Stomach smooth muscle (tissue), 2 donors: ENCODE measurements around the gene MYBPHL.

Experiments
- H3K27ac ChIP-seq: one replicate; pipeline ENCODE4 v1.7.0; 2013; ENCODE audit warnings: mild to moderate bottlenecking, low read length, inconsistent platforms
- H3K27me3 ChIP-seq, 2 donors: one replicate each; pipeline ENCODE4 v1.7.0; 2013; ENCODE audit warnings: low read length in 2 of 2; ENCODE audit not compliant: insufficient read depth in 2 of 2, control insufficient read depth in 1 of 2
- H3K36me3 ChIP-seq, 2 donors: one replicate each; pipeline ENCODE4 v1.7.0; 2013; ENCODE audit warnings: low read length in 2 of 2; ENCODE audit not compliant: control insufficient read depth in 2 of 2, insufficient read depth in 2 of 2
- H3K4me1 ChIP-seq: one replicate; pipeline ENCODE4 v1.7.0; 2013; ENCODE audit warnings: low read length; ENCODE audit not compliant: control insufficient read depth, insufficient read depth
- H3K4me3 ChIP-seq, 2 donors: one replicate each; pipeline ENCODE4 v1.7.0; 2013; ENCODE audit warnings: low read length in 2 of 2
- H3K9ac ChIP-seq, 2 donors: one replicate each; pipeline ENCODE4 v1.7.0; 2013; ENCODE audit warnings: low read length in 2 of 2, mild to moderate bottlenecking in 1 of 2
- H3K9me3 ChIP-seq, 2 donors: one replicate each; pipeline ENCODE4 v1.7.0; 2013; ENCODE audit warnings: low read length in 2 of 2; ENCODE audit not compliant: control insufficient read depth in 2 of 2
- donor health status: healthy.
- donor health status: Pancreatic carcinoma.

Gene MYBPHL

GRCh38 chr1:109262231-109263055 is 44.4 kb downstream of the MYBPHL start:
- Histone ChIP-seq H3K27ac (no peak overlapping the region), H3K9me3 (no peaks in the 10 kb centered on the region), H3K4me3 (no peak overlapping the region), H3K27me3 (no peaks in the 10 kb centered on the region), H3K9ac (no peak overlapping the region), H3K36me3 (peaks cover 3 to 26% of the 10 kb centered on the region in 2 donors), H3K4me1 (peaks cover 3% of the 10 kb centered on the region)

DNA sequence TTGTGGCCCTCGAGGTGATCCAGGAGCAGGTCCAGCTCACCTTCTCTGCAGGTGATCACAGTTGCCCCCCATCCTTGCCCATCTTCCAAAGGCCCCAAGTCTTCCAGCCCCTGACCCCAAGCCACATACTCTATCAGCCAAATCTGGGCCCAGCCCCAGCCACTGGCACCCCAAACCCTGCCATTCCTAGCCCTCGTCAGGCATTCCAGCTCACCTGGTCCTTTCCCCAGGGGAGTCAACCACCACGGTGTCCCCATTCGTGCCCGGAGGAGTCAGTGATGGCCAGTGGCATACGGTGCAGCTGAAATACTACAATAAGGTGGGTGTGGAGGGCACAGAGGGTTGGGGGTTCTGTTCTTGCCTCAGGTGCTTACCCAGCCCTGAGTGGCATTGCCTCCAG is 45.2 kb downstream of the MYBPHL start:
- Histone ChIP-seq H3K27ac (no peak overlapping the region), H3K36me3 (peaks cover 3 to 26% of the 10 kb centered on the region in 2 donors), H3K4me1 (peaks cover 3% of the 10 kb centered on the region), H3K9me3 (no peaks in the 10 kb centered on the region), H3K27me3 (no peaks in the 10 kb centered on the region), H3K9ac (no peak overlapping the region), H3K4me3 (no peak overlapping the region)

- H3K9ac ChIP-seq, result no peak overlapping the region
- H3K4me3 ChIP-seq, result no peak overlapping the region
- H3K27me3 ChIP-seq, result no peaks in the 10 kb centered on the region
- no peaks in the 10 kb centered on the region for H3K9me3 ChIP-seq
- H3K27ac ChIP-seq, result no peak overlapping the region
- H3K36me3 ChIP-seq, result peaks cover 3 to 26% of the 10 kb centered on the region in 2 donors
- peaks cover 3% of the 10 kb centered on the region for H3K4me1 ChIP-seq
Observed at GRCh38 chr1:109261006-109261405, 45.8 kb downstream of the MYBPHL start.

DNA sequence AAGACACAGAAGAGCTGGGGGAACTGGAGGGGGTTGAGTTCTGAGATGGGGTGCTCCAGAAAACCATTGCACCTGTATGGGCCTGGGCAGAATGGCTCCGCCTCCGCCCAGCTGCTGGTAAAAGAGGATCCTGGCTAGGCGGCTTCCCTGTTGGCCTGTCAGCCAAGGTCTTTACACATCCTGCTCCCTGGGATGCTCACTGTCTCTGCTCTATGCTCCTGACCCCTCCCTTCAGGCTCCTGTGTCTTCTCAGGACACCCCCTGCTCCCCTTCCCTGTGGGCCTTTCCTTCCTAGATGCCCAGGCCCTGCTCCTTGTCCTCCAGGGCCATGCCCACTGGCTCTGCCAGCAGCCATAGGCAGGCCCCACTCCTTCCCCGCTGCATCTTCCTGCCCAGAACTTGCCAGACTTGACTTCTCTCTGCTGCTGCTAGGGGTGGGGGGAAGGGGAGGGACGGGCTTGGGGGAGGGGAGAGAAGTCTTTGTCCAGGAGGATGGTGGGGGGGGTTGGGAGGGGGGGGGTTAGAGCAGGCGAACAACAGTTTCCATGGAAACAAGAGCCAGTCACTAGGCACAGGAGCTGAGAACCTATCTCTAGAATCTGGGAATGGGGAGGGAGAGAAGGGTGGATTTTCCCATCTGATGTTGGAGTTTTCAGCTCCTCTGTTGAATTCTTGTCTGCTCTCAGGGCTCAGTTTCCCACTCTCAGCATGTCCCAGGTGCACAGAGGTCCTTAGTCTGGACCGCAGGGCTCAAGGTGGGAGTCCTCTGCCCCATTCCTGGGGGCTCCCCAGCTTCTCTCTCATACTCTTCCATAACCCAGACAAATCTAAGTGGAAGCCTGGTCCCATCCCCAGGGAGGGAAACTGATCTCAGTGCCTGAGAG is 46.9 kb downstream of the MYBPHL start:
- H3K36me3 ChIP-seq, result peaks cover 3 to 25% of the 10 kb centered on the region in 2 donors
- H3K9me3 ChIP-seq, result no peaks in the 10 kb centered on the region
- no peak overlapping the region for H3K9ac ChIP-seq
- no peak overlapping the region for H3K4me3 ChIP-seq
- H3K4me1 ChIP-seq, result peaks cover 9% of the 10 kb centered on the region
- no peaks in the 10 kb centered on the region for H3K27me3 ChIP-seq
- no peak overlapping the region for H3K27ac ChIP-seq

GRCh38 chr1:109258481-109259466 is 48.0 kb downstream of the MYBPHL start:
- Histone ChIP-seq H3K27me3 (no peaks in the 10 kb centered on the region), H3K9ac (no peak overlapping the region), H3K27ac (no peak overlapping the region), H3K4me3 (no peak overlapping the region), H3K9me3 (no peaks in the 10 kb centered on the region), H3K4me1 (peaks cover 20% of the 10 kb centered on the region), H3K36me3 (peaks cover 3 to 19% of the 10 kb centered on the region in 2 donors)

GRCh38 chr1:109257682-109258421 is 49.0 kb downstream of the MYBPHL start:
- Histone ChIP-seq H3K27ac (no peak overlapping the region), H3K4me1 (peaks cover 26% of the 10 kb centered on the region), H3K27me3 (no peaks in the 10 kb centered on the region), H3K9ac (no peak overlapping the region), H3K36me3 (peaks cover 3 to 19% of the 10 kb centered on the region in 2 donors), H3K4me3 (no peak overlapping the region), H3K9me3 (no peaks in the 10 kb centered on the region)

DNA sequence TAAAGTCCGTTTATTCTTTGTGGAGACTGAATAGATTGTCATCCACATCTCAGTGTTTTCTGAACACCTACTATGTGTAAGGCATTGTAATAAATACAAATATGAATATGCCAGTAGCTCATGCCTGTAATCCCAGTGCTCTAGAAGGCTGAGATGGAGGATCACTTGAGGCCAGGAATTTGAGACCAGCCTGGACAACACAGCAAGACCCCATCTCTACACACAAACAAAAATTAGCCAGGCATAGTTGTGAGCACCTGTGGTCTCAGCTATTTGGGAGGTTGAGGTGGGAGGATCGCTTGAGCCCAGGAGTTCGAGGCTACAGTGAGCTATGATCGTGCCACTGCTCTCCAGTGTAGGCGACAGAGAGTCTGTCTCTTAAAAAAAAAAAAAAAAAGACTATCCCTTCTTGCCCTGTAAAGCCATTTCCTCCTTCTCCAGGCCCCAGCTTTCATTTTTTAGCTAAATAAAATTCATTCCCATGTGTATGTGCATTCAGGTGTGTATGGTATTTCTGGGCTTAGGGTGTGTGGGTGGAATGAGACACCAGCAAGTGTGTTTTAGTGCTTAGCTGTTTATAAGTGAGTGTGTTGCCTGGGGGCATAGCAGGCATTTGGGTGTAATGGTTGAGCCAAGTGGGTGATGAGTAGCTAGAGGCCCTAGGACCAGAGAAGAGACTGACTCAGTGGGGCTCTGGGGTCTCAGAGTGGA is 49.7 kb downstream of the MYBPHL start:
- H3K9me3 ChIP-seq, result no peaks in the 10 kb centered on the region
- no peak overlapping the region for H3K9ac ChIP-seq
- H3K36me3 ChIP-seq, result peaks cover 3 to 17% of the 10 kb centered on the region in 2 donors
- no peak overlapping the region for H3K27ac ChIP-seq
- H3K27me3 ChIP-seq, result no peaks in the 10 kb centered on the region
- peaks cover 29% of the 10 kb centered on the region for H3K4me1 ChIP-seq
- no peak overlapping the region for H3K4me3 ChIP-seq

DNA sequence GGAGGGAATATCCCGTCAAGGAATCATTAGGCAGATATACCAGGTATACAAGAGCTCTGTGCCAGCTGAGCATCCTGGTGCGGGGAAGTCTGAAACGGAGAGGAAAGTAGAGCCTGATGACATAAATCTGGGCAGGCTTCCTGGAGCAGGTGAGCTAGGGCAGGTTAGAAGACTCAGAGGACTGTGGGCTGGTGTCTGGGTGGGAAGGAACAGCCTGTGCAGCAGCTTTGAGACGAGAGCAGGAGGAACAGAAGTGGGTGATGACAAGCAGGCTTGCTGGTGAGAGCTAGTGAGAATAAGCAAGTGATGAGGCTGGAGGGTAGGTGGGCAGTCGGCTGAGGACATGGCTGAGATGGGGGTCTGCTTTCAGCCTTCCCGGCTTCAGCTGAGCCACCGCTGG is 50.7 kb downstream of the MYBPHL start:
- H3K27me3 ChIP-seq, result no peaks in the 10 kb centered on the region
- no peaks in the 10 kb centered on the region for H3K9me3 ChIP-seq
- H3K4me1 ChIP-seq, result peaks cover 30% of the 10 kb centered on the region
- no peak overlapping the region for H3K9ac ChIP-seq
- H3K4me3 ChIP-seq, result no peak overlapping the region
- H3K27ac ChIP-seq, result no peak overlapping the region
- H3K36me3 ChIP-seq, result peaks cover 0 to 14% of the 10 kb centered on the region in 2 donors

DNA sequence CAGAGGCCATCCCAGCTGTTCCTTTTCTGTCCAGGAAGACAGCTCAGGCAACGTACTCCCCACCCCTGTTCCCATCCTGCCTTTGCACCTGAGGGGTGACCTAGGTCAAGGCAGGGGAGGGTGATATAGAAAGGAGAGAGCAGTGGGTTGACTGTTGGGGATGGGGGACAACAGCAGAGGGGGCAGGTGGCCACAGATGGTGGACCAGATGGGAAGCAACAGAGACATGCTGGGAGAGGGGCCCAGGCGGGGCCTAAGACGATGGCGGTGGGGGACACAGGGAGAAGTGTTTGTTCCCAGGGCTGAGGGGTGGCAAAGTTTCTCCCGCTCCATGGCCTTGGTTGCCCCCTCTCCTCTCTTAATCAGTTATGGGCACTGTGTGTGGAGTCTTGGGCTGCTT is 51.1 kb downstream of the MYBPHL start:
- no peak overlapping the region for H3K9ac ChIP-seq
- no peak overlapping the region for H3K27ac ChIP-seq
- H3K4me1 ChIP-seq, result peaks cover 30% of the 10 kb centered on the region
- H3K36me3 ChIP-seq, result peaks cover 0 to 12% of the 10 kb centered on the region in 2 donors
- H3K9me3 ChIP-seq, result no peaks in the 10 kb centered on the region
- H3K4me3 ChIP-seq, result no peak overlapping the region
- no peaks in the 10 kb centered on the region for H3K27me3 ChIP-seq
